HepG2 (cell line): ENCODE results near the gene MYO18B. TPM values are rescaled to one million over a fixed set of nuclear protein-coding genes. Genes with fewer than 3 reads are reported as not detected.

Source experiments
- ATAC-seq: fragments of 200-7000 bp; cut with Tn5 transposase; 3 replicates; pipeline ENCODE4 v1.9.1; 2020; ENCODE audit warnings: mild to moderate bottlenecking, moderate library complexity
- BruUV-seq: library from RNA; stranded (reverse); fragments of 400-500 nt; replicated peaks from 2 replicates; lab custom pipeline; 2021; lab: Mats Ljungman, UMichigan
- CTCF ChIA-PET: fragments of 300-600 bp; formaldehyde crosslinking; extraction: SDS; loops from one replicate; lab custom pipeline; 2021; ENCODE audit warnings: low total read pairs, inconsistent platforms, low intra/inter-chr PET ratio; lab: Yijun Ruan, JAX
- POLR2A ChIA-PET: fragments of 350-600 bp; sonication (Branson Sonifier 250); formaldehyde crosslinking; loops from one replicate; lab custom pipeline; 2020; ENCODE audit warnings: antibody characterized with exemption, inconsistent platforms; lab: Yijun Ruan, JAX
- DNase-seq: peaks from one replicate; pipeline ENCODE4 v3.0.0-alpha.2; 2015; ENCODE audit warnings: low spot score
- FAIRE-seq: peaks from 3 replicates; lab custom pipeline; 2011; peaks lifted over from hg19 to GRCh38; lab: Jason Lieb, UNC
- H2AFZ ChIP-seq: one replicate; pipeline ENCODE4 v1.6.1; 2011; ENCODE audit warnings: low read length, inconsistent platforms
- H3K27ac ChIP-seq: fragments of 300-600 bp; 3 replicates; pipeline ENCODE4 v1.8.0; 2011; ENCODE audit warnings: mixed run types, mild to moderate bottlenecking, mixed read lengths, low read length, inconsistent platforms; ENCODE audit not compliant: insufficient read depth; ENCODE audit errors: extremely low read length
- H3K27me3 ChIP-seq, 2 experiments: fragments of 200-600 bp in 1 of 2; 2 replicates in 1 of 2; 3 replicates in 1 of 2; pipeline versions ENCODE4 v1.6.0 to v1.8.0; 2011; ENCODE audit warnings: low read length in 2 of 2, mild to moderate bottlenecking in 2 of 2, moderate library complexity in 2 of 2, inconsistent platforms in 1 of 2; ENCODE audit not compliant: insufficient read depth in 2 of 2, control insufficient read depth in 1 of 2
- H3K36me3 ChIP-seq, 2 experiments: fragments of 200-600 bp in 1 of 2; replicated peaks in 1 of 2; 2 replicates in 1 of 2; 3 replicates in 1 of 2; pipeline versions ENCODE4 v1.5.1 to v1.8.0; 2011; ENCODE audit warnings: low read length in 2 of 2, inconsistent platforms in 1 of 2; ENCODE audit not compliant: insufficient read depth in 2 of 2, control insufficient read depth in 1 of 2
- H3K4me1 ChIP-seq: 2 replicates; pipeline ENCODE4 v1.5.1; 2012; ENCODE audit warnings: low read length, inconsistent platforms; ENCODE audit not compliant: insufficient read depth
- H3K4me2 ChIP-seq: 2 replicates; pipeline ENCODE4 v1.6.0; 2011; ENCODE audit warnings: low read depth, low read length, inconsistent platforms
- H3K4me3 ChIP-seq, 3 experiments: fragments of 200-600 bp in 1 of 3; sonication (generic), shearing (Covaris generic) in 1 of 3; replicated peaks in 1 of 3; 2 replicates each; pipeline ENCODE4 v1.5.1; 2011 to 2016; ENCODE audit warnings: low read length in 3 of 3, inconsistent platforms in 2 of 3, low read depth in 2 of 3, mild to moderate bottlenecking in 2 of 3, control low read depth in 1 of 3, mixed read lengths in 1 of 3; ENCODE audit not compliant: insufficient read depth in 1 of 3
- H3K79me2 ChIP-seq: one replicate; pipeline ENCODE4 v1.6.1; 2011; ENCODE audit warnings: low read length, inconsistent platforms; ENCODE audit not compliant: insufficient read depth
- H3K9ac ChIP-seq: 2 replicates; pipeline ENCODE4 v1.6.0; 2011; ENCODE audit warnings: mild to moderate bottlenecking, low read depth, low read length, inconsistent platforms; ENCODE audit not compliant: insufficient read depth
- H3K9me3 ChIP-seq: 2 replicates; pipeline ENCODE4 v1.5.1; 2012; ENCODE audit warnings: mild to moderate bottlenecking, low read length
- H4K20me1 ChIP-seq: 2 replicates; pipeline ENCODE4 v1.6.0; 2011; ENCODE audit warnings: inconsistent platforms, mild to moderate bottlenecking, low read length, moderate library complexity; ENCODE audit not compliant: insufficient read depth
- ELF1 ChIP-seq: sonication (generic); formaldehyde crosslinking; IDR thresholded peaks from 2 replicates; pipeline ENCODE4 v1.4.0; 2020; ENCODE audit warnings: missing genetic modification reagents
- STAG1 ChIP-seq: sonication (generic); formaldehyde crosslinking; IDR thresholded peaks from 2 replicates; pipeline ENCODE4 v1.4.0; 2020; ENCODE audit warnings: missing genetic modification reagents
- ZNF124 ChIP-seq: sonication (generic); formaldehyde crosslinking; IDR thresholded peaks from 2 replicates; pipeline ENCODE4 v1.4.0; 2020; ENCODE audit warnings: missing genetic modification reagents
- ZNF644 ChIP-seq: IDR thresholded peaks from 2 replicates; pipeline ENCODE4 v1.6.1; 2016; ENCODE audit warnings: low read depth
- ZNF75D ChIP-seq: sonication (generic); formaldehyde crosslinking; IDR thresholded peaks from 2 replicates; pipeline ENCODE4 v1.8.1; 2023; ENCODE audit warnings: missing genetic modification reagents, mild to moderate bottlenecking, borderline replicate concordance
- WGBS: methylation state at CpG from one replicate; pipeline ENCODE4 v1.1.6; 2017; ENCODE audit warnings: low lambda C conversion rate; 5-methylcytosine and 5-hydroxymethylcytosine counted together
- in situ Hi-C: cut with HindIII; loops from 2 replicates; pipeline ENCODE4 v1.10.0; 2017; ENCODE audit warnings: low pct_unique_long_range_greater_than_20kb; ENCODE audit not compliant: extremely low pct_ligation_motif_present
- intact Hi-C: fragments of 100-400 bp; cut with micrococcal nuclease; formaldehyde crosslinking; loops from one replicate; pipeline ENCODE4 v1.10.0; 2022; ENCODE audit not compliant: unreplicated experiment
- polyA plus RNA-seq, 8 experiments: library from polyadenylated mRNA; depleted of rRNA in 3 of 8; stranded (reverse) in 7 of 8; unstranded in 1 of 8; fragments of >200 nt; fragmentation: Illumina TruSeq in 4 of 8; extraction: Trizol in 4 of 8; gene quantifications; 2 replicates each; pipeline versions ENCODE4 v1.2.1 to v1.2.3, GENCODE V29; 2011 to 2016; ENCODE audit warnings: low read depth in 4 of 8, missing spikeins in 1 of 8, mixed read lengths in 1 of 8; ENCODE audit not compliant: insufficient read depth in 1 of 8
- total RNA-seq, 5 experiments: library from RNA; depleted of rRNA; stranded (reverse); fragments of >200 nt; fragmentation: Illumina TruSeq; extraction: Trizol; gene quantifications; 2 replicates each; pipeline ENCODE4 v1.2.3, GENCODE V29; 2016; ENCODE audit warnings: low read depth in 1 of 5
- TF ChIP-seq, protein P1 (sequence below): sonication (generic); formaldehyde crosslinking; IDR thresholded peaks from 2 replicates; pipeline ENCODE4 v1.5.0; 2020; ENCODE audit warnings: mild to moderate bottlenecking, missing genetic modification reagents, borderline replicate concordance

Gene MYO18B
- total and polyA plus RNA-seq, 2 of the 13 experiments (the other 11 are each of a cell fraction or from before 2014, with no cell fraction given): 0.01 TPM; not detected in 1

DNA sequence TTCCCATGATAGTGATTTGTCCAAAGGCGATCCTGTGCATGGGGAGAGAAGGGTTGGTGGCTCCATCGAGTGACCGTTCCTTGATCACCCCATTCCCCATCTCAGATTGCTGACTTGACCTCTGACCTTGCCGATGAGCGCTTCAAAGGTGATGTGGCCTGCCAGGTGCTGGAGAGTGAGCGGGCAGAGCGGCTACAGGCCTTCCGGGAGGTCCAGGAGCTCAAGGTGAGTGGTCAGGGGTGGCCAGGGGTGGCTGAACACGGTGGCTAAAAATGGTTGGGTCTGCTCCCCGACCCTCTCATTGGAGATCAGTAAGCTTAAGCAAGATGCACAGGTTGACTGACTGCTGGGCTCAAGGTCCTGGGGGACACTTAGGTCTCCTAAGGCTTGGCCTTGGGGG, 148.7 kb downstream of the MYO18B start (continued):
- TF ChIP-seq ZNF124 (CRISPR knock-in tag): no peak
- TF ChIP-seq ELF1 (CRISPR knock-in tag): no peak

DNA sequence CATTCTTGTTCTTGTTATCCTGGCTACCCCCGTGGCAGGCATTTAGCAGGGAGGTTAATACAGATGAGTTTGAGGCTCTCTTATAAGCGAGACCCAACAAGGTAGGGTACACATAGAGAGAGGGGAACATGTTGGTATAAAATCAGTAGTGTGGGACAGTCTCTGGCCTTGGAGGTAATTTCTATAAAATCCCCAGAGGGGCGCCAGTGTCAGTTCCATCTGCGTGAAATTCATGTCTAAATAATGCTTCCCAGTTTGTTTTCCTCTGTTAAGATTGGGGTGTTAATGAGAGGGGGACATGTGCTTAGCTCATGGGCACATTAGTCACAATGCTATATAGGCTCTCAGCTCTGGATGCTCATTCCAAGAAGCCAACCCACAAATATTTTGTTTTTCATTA, 150.7 kb downstream of the MYO18B start:
- Histone ChIP-seq H3K4me3 (no peak overlapping the region), H3K27ac (no peak overlapping the region), H4K20me1 (no peaks in the 10 kb centered on the region), H3K4me1 (no peaks in the 10 kb centered on the region), H3K79me2 (no peaks in the 10 kb centered on the region), H3K36me3 (no peaks in the 10 kb centered on the region), H3K9ac (no peak overlapping the region), H3K9me3 (no peaks in the 10 kb centered on the region), H3K4me2 (no peak overlapping the region), H3K27me3 (peaks cover 1 to 11% of the 10 kb centered on the region in 2 experiments; a peak in 2 of 5 replicates), H2AFZ (no peak overlapping the region)
- in situ Hi-C loops: no loop called here
- ATAC-seq (no peak), DNase-seq (no peak), FAIRE-seq (no peak)
- CTCF ChIA-PET: no interaction called here
- intact Hi-C loops: no loop called here
- POLR2A ChIA-PET: no interaction called here
- 0% methylated on average over 4 of the region's 4 CpGs for WGBS
- BruUV-seq: no TSS peak
- TF ChIP-seq STAG1 (CRISPR knock-in tag): 0 out of 2 replicates have a peak, but pooled peaks have one; percentile 5
- TF ChIP-seq, protein P1, sequence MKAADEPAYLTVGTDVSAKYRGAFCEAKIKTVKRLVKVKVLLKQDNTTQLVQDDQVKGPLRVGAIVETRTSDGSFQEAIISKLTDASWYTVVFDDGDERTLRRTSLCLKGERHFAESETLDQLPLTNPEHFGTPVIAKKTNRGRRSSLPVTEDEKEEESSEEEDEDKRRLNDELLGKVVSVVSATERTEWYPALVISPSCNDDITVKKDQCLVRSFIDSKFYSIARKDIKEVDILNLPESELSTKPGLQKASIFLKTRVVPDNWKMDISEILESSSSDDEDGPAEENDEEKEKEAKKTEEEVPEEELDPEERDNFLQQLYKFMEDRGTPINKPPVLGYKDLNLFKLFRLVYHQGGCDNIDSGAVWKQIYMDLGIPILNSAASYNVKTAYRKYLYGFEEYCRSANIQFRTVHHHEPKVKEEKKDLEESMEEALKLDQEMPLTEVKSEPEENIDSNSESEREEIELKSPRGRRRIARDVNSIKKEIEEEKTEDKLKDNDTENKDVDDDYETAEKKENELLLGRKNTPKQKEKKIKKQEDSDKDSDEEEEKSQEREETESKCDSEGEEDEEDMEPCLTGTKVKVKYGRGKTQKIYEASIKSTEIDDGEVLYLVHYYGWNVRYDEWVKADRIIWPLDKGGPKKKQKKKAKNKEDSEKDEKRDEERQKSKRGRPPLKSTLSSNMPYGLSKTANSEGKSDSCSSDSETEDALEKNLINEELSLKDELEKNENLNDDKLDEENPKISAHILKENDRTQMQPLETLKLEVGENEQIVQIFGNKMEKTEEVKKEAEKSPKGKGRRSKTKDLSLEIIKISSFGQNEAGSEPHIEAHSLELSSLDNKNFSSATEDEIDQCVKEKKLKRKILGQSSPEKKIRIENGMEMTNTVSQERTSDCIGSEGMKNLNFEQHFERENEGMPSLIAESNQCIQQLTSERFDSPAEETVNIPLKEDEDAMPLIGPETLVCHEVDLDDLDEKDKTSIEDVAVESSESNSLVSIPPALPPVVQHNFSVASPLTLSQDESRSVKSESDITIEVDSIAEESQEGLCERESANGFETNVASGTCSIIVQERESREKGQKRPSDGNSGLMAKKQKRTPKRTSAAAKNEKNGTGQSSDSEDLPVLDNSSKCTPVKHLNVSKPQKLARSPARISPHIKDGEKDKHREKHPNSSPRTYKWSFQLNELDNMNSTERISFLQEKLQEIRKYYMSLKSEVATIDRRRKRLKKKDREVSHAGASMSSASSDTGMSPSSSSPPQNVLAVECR (CRISPR knock-in tag): no peak
- TF ChIP-seq ZNF75D (CRISPR knock-in tag): no peak
- TF ChIP-seq ELF1 (CRISPR knock-in tag): no peak
- TF ChIP-seq ZNF644 (CRISPR knock-in tag): no peak
